RWPE2 (cell line): ENCODE measurements around the gene APRT.
A peak's percentile ranks its signal among the peaks of the same experiment; 100 is the strongest.

Experiments used
- ATAC-seq: fragments of 200-7000 bp; cut with Tn5 transposase; 3 replicates; pipeline ENCODE4 v1.9.1; 2021; ENCODE audit warnings: low read depth
- DNase-seq: peaks from one replicate; pipeline ENCODE4 v3.0.0-alpha.2; 2020; ENCODE audit warnings: low spot score
- H3K27ac ChIP-seq: fragments of 450-650 bp; 2 replicates; pipeline ENCODE4 v1.5.1; 2017; ENCODE audit warnings: mild to moderate bottlenecking; ENCODE audit not compliant: poor library complexity, severe bottlenecking
- H3K27me3 ChIP-seq: fragments of 250-450 bp; sonication (Bioruptor Pico); 2 replicates; pipeline ENCODE4 v1.5.1; 2021; ENCODE audit warnings: mild to moderate bottlenecking, moderate library complexity; ENCODE audit not compliant: insufficient read depth, poor library complexity, severe bottlenecking
- H3K36me3 ChIP-seq: fragments of 250-450 bp; sonication (Bioruptor Pico); 2 replicates; pipeline ENCODE4 v1.5.1; 2020; ENCODE audit warnings: low read depth, mild to moderate bottlenecking, moderate library complexity
- H3K4me1 ChIP-seq: fragments of 250-450 bp; sonication (Bioruptor Pico); 2 replicates; pipeline ENCODE4 v1.5.1; 2021; ENCODE audit warnings: mild to moderate bottlenecking, moderate library complexity; ENCODE audit not compliant: insufficient read depth, poor library complexity, severe bottlenecking
- H3K4me3 ChIP-seq: fragments of 250-450 bp; sonication (Bioruptor Pico); 2 replicates; pipeline ENCODE4 v1.5.1; 2021; ENCODE audit warnings: mild to moderate bottlenecking, moderate library complexity; ENCODE audit not compliant: severe bottlenecking
- H3K9me3 ChIP-seq: fragments of 250-450 bp; sonication (Bioruptor Pico); 2 replicates; pipeline ENCODE4 v1.5.1; 2021; ENCODE audit warnings: mild to moderate bottlenecking, moderate library complexity; ENCODE audit not compliant: severe bottlenecking
- TF ChIP-seq, protein P1 (sequence below): fragments of 450-650 bp; IDR thresholded peaks from one replicate; pipeline ENCODE4 v1.5.1; 2017; ENCODE audit warnings: mild to moderate bottlenecking, moderate library complexity; ENCODE audit not compliant: poor library complexity, severe bottlenecking

Gene APRT

DNA sequence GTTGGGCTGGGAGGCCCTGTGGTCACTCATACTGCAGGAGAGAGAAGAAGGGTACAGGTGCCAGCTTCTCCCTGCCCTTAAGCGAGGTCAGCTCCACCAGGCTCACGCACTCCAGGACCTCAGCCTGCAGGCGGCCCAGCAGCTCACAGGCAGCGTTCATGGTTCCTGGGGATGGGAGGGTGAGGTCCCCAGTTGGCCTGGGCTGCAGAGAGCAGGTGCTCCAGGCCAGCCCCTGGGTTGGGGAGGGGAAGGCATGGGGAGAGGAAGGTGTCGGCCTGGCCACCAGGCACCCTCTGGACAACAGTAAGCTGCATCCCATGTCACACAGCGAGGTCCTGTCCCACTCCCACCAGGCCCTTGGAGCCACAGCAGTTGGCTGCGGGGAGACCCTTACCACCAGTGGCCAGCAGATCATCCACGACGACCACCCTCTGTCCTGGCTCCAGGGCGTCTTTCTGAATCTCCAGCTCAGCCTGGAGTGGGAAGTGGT lies 2.0 kb downstream of the APRT start:
- ATAC-seq (no peak), DNase-seq (peak; percentile 56)
- TF ChIP-seq, protein P1, sequence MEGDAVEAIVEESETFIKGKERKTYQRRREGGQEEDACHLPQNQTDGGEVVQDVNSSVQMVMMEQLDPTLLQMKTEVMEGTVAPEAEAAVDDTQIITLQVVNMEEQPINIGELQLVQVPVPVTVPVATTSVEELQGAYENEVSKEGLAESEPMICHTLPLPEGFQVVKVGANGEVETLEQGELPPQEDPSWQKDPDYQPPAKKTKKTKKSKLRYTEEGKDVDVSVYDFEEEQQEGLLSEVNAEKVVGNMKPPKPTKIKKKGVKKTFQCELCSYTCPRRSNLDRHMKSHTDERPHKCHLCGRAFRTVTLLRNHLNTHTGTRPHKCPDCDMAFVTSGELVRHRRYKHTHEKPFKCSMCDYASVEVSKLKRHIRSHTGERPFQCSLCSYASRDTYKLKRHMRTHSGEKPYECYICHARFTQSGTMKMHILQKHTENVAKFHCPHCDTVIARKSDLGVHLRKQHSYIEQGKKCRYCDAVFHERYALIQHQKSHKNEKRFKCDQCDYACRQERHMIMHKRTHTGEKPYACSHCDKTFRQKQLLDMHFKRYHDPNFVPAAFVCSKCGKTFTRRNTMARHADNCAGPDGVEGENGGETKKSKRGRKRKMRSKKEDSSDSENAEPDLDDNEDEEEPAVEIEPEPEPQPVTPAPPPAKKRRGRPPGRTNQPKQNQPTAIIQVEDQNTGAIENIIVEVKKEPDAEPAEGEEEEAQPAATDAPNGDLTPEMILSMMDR = no peak
- Histone ChIP-seq H3K27ac (peak overlapping the region; percentile 88), H3K36me3 (peaks cover 59% of the 10 kb centered on the region), H3K27me3 (no peaks in the 10 kb centered on the region), H3K4me3 (no peak overlapping the region), H3K9me3 (no peaks in the 10 kb centered on the region), H3K4me1 (peaks cover 6% of the 10 kb centered on the region)

DNA sequence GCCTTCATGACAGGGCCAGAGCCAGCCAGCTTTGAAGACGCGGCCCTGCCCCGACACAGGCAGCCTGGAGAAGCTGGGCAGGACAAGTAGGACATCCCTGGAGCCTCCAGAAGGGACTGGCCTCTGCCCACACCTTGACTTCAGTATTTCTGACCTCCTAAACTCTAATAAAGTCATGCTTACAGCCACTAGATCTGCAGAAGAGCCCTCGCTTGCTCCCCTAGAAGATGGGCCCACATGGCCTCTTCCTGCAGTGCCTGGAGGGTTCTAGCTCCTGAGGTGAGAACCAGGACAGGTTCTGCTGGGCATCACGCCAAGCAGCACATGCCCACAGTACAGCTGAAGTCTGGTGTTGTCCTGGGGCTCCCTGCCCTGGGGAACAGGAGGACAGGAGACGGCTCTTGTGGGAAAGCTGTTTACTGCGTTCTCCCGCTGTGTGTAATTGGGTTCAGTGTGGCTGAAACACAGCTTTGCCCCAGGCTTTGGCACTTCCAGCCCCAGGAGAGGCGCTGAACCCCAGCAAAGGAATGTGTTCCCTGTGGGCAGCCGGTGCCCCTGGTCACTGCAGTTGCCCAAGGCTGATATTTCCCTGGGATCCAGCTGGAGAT lies 2.6 kb downstream of the APRT start:
- Histone ChIP-seq H3K4me3 (no peak overlapping the region), H3K4me1 (peaks cover 6% of the 10 kb centered on the region), H3K36me3 (peaks cover 63% of the 10 kb centered on the region), H3K9me3 (no peaks in the 10 kb centered on the region), H3K27ac (no peak overlapping the region), H3K27me3 (no peaks in the 10 kb centered on the region)
- ATAC-seq (no peak), DNase-seq (peak; percentile 44)
- TF ChIP-seq, protein P1 = no peak

DNA sequence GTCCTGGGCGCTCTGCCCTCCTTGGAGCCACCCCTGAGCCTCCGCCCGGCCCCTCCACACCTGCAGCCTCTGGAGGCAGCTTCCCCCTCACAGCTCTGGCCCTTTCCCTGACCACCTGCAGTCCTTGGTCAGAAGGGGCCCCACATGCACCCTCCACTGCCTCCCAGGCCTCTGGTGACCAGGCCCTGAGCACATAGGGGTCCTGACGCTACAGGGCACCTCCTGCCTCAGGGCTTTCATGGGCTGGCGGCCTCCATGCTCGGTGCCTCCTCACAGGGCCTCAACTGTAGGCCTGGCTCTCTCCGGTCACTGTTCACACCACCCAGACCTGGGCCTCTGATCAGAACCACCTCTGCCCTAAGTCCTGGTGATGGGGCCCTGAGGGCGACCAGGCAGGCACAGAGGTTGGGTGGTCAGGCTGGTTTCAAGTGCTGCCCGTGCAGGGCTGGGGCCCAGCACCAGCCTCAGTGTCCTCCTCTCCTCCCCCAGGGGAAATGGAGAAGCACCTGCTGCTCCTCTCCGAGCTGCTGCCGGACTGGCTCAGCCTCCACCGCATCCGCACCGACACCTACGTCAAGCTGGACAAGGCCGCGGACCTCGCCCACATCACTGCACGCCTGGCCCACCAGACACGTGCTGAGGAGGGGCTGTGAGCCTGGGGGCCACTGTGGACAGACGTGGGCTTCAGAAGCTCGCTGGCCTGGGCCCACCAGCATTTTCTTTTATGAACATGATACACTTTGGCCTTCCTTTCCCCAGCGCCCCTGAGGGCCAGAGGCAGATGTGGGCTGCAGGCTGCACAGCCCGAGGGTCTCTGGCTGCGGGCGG lies 3.9 kb downstream of the APRT start:
- H3K4me3 ChIP-seq = no peak overlapping the region
- H3K9me3 ChIP-seq = no peaks in the 10 kb centered on the region
- TF ChIP-seq, protein P1 = no peak
- no peak overlapping the region for H3K27ac ChIP-seq
- H3K36me3 ChIP-seq = peaks cover 63% of the 10 kb centered on the region
- no peaks in the 10 kb centered on the region for H3K27me3 ChIP-seq
- peak; percentile 65 for DNase-seq
- ATAC-seq = no peak
- H3K4me1 ChIP-seq = peaks cover 6% of the 10 kb centered on the region

DNA sequence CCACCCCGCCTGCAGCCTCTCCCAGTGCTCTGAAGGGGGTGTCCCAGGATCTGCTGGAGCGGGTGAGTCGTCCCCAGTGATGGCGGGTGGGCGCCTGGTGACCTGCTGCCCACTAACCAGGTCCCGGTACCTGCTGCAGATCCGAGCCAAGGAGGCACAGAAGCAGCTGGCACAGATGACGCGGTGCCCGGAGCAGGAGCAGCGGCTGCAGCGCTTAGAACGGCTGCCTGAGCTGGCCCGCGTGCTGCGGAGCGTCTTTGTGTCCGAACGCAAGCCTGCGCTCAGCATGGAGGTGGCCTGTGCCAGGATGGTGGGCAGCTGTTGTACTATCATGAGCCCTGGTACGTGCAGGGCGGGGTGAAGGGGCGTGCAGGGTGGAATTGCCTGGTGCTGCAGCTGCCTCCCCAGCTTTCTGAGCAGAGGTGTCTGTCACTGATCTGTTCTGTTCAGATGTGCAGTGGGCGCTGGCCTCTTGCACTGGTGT lies 4.5 kb downstream of the APRT start:
- DNase-seq (peak; percentile 72), ATAC-seq (no peak)
- H3K36me3 ChIP-seq = peaks cover 63% of the 10 kb centered on the region
- no peak overlapping the region for H3K4me3 ChIP-seq
- no peak overlapping the region for H3K27ac ChIP-seq
- peaks cover 6% of the 10 kb centered on the region for H3K4me1 ChIP-seq
- H3K27me3 ChIP-seq = no peaks in the 10 kb centered on the region
- TF ChIP-seq, protein P1 = no peak
- no peaks in the 10 kb centered on the region for H3K9me3 ChIP-seq
